Pons (tissue), 1 donor: Measurements from ENCODE around the gene EIF4G3.

Experiments
- DNase-seq: peaks from one replicate; pipeline ENCODE4 v3.0.0-alpha.2; 2016; ENCODE audit warnings: low spot score

The EIF4G3 gene

GRCh38 chr1:20993716-20994575 lies 182.8 kb downstream of the EIF4G3 start:
- DNase-seq, result no peak

- no peak for DNase-seq
These were observed 184.2 kb downstream of the EIF4G3 start for GRCh38 chr1:20992322-20993056.

GRCh38 chr1:20988943-20989342 lies 187.8 kb downstream of the EIF4G3 start:
- no peak for DNase-seq

- no peak for DNase-seq
These were observed 188.6 kb downstream of the EIF4G3 start for GRCh38 chr1:20987831-20988825.

- no peak for DNase-seq
These were observed 193.3 kb downstream of the EIF4G3 start for GRCh38 chr1:20983297-20983889.

GRCh38 chr1:20982316-20982715 lies 194.4 kb downstream of the EIF4G3 start:
- no peak for DNase-seq

GRCh38 chr1:20981915-20982314 lies 194.8 kb downstream of the EIF4G3 start:
- peak; percentile 55 for DNase-seq

GRCh38 chr1:20980051-20980450 lies 196.6 kb downstream of the EIF4G3 start:
- no peak for DNase-seq

GRCh38 chr1:20978413-20978812 lies 198.3 kb downstream of the EIF4G3 start:
- no peak for DNase-seq

- no peak for DNase-seq
These were observed 201.0 kb downstream of the EIF4G3 start for GRCh38 chr1:20975668-20976067.

- DNase-seq, result no peak
These were observed 201.7 kb downstream of the EIF4G3 start for GRCh38 chr1:20974951-20975350.

GRCh38 chr1:20974069-20974468 lies 202.6 kb downstream of the EIF4G3 start:
- DNase-seq, result no peak

GRCh38 chr1:20972855-20973254 lies 203.8 kb downstream of the EIF4G3 start:
- DNase-seq, result no peak

GRCh38 chr1:20964540-20965484 lies 211.9 kb downstream of the EIF4G3 start:
- peak; percentile 18 for DNase-seq

- DNase-seq, result no peak
These were observed 214.0 kb downstream of the EIF4G3 start for GRCh38 chr1:20962576-20963258.

- no peak for DNase-seq
These were observed 218.3 kb downstream of the EIF4G3 start for GRCh38 chr1:20958430-20958829.

GRCh38 chr1:20956272-20956671 lies 220.4 kb downstream of the EIF4G3 start:
- no peak for DNase-seq

- DNase-seq, result no peak
These were observed 226.0 kb downstream of the EIF4G3 start for GRCh38 chr1:20950679-20951078.

GRCh38 chr1:20949871-20950590 lies 226.7 kb downstream of the EIF4G3 start:
- DNase-seq, result no peak
